GM19468 (cell line): ENCODE measurements around the gene CNTNAP2.

ENCODE experiments used
- ATAC-seq: cut with Tn5 transposase; IDR thresholded peaks from one replicate; pipeline ENCODE4 v1.9.1; 2021; ENCODE audit warnings: mild to moderate bottlenecking, moderate library complexity, moderate number of reproducible peaks; ENCODE audit not compliant: unreplicated experiment; ENCODE audit errors: extremely low read depth

Gene CNTNAP2

GRCh38 chr7:147265528-147265927 is 1148.9 kb downstream of the CNTNAP2 start:
- ATAC-seq = no peak

GRCh38 chr7:147276106-147276505 is 1159.5 kb downstream of the CNTNAP2 start:
- ATAC-seq = no peak

DNA sequence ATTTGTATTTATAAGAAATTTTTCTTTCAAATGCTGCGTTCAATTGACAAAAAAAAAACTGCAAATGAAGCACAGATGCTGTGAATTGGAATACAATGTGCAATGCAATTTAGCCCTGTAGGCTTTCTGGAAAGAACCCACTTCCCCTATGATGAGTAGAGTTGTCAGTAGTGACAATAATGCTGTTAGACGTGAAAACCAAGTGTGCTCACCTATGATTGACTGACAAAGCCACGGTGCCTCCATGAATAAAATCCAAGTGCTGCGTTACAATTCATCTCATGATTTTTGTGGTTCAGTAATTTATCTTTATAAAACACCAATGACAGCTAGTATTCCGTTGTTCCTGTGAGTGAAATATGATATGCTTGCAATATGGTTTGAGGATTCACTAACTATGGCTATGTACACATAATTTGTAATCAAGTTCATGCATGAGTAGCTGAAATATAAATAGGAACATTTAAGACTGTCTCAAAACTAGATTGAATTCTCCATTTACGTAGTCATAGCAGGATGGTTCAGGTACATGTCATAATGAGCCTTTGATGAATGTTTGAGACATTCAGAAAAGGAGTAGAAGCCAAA is 1160.3 kb downstream of the CNTNAP2 start:
- no peak for ATAC-seq

- no peak for ATAC-seq
Observed at GRCh38 chr7:147279514-147279913, 1162.9 kb downstream of the CNTNAP2 start.

DNA sequence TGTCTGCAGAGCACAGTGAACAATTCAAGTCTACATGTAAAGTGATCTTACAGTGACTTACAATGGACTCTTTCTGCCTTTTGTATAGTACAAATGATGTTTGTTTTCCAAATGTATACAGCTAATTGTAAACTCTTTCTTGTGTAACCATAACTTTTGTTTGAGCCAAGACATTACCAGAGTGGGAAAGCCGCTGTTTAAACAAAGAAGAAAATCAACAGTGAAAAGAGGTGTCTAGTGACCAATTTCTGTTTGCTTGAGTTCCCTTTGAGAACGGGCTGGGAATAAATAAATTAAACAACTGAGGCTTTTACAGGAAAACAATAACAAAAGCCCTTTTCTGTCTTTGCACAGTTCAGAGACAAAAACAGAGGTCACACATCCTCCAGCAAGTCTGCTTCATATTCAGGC is 1163.4 kb downstream of the CNTNAP2 start:
- ATAC-seq = no peak

DNA sequence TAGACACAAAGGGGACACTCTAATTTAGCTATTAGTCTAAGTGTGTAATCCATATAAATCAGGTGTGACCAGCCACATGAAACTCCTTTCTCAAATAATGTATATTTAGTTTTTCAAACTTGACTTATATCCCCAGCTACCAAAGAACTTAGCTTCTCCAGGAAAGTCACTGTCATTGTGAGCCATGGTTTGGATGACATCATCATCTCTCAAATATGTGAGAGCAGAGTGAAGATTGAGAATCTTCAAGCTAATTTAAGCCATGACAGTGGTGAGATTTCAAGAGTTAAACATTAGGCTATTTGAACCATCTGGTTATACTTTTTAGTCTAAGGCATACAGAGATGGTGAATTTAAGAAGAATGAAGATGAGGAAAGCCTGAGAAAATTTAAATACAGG is 1165.6 kb downstream of the CNTNAP2 start:
- no peak for ATAC-seq

- no peak for ATAC-seq
Observed at GRCh38 chr7:147296201-147296600, 1179.6 kb downstream of the CNTNAP2 start.

- no peak for ATAC-seq
Observed at GRCh38 chr7:147296986-147297385, 1180.4 kb downstream of the CNTNAP2 start.

GRCh38 chr7:147298611-147299043 is 1182.0 kb downstream of the CNTNAP2 start:
- no peak for ATAC-seq

GRCh38 chr7:147300293-147300692 is 1183.7 kb downstream of the CNTNAP2 start:
- ATAC-seq = no peak

- ATAC-seq = no peak
Observed at GRCh38 chr7:147304376-147304775, 1187.8 kb downstream of the CNTNAP2 start.

DNA sequence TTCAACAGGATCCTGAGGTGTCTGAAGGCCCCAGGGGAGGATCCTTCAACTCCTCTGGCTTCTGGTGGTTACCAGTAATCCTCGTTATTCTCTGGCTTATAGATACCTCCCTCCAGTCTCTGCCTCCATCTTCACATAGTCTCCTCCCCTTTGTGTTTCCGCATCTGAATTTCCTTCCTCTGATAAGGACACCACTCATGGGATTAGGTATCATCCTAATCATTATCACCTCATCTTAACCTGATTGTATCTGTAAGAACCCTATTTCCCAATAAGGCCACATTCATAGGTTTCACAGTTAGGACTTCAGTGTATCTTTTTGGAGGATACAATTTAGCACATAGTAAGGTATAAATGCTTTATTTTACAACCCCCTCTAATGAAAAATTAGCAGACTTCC is 1189.2 kb downstream of the CNTNAP2 start:
- no peak for ATAC-seq

- ATAC-seq = no peak
Observed at GRCh38 chr7:147308539-147308938, 1191.9 kb downstream of the CNTNAP2 start.

GRCh38 chr7:147311336-147311735 is 1194.7 kb downstream of the CNTNAP2 start:
- ATAC-seq = no peak

GRCh38 chr7:147321504-147321903 is 1204.9 kb downstream of the CNTNAP2 start:
- ATAC-seq = no peak

DNA sequence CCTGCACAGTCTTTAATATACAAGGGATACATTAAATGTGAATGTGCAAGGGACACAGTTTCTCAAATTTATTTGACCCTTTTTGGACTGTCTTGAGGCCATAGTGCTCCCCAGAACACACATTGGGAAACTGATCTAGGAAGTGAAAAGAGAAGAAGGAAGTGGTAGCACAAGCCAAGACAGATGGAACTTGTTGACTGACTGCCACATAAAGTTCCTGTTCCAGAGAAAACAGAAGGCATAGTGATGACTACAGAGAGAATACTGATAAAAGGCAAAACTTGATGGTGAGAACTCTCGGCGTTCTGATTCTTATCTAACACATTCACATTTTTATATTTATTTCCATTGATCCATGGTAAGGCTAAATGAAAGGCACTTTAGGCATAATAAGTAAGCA is 1216.4 kb downstream of the CNTNAP2 start:
- ATAC-seq = no peak

- no peak for ATAC-seq
Observed at GRCh38 chr7:147363101-147363500, 1246.5 kb downstream of the CNTNAP2 start.

DNA sequence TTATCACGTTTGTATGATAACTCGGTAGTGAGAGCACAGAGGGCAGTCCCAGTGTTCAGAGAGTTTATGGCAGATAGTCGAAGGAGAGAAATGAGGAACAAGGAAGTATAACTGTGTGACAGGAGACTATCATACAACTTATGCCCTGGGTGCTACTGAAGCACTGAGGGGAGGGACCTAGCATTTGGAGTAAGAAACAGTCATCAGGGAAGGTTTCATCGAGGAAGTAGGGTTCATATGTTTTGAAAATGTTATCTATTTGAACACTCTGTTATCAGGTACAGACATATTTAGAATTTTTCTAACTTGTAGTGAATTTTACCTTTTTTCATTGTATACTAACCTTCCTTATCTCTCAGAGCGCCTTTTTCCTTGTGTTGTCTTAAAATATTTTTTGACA is 1259.6 kb downstream of the CNTNAP2 start:
- no peak for ATAC-seq

GRCh38 chr7:147380926-147381325 is 1264.3 kb downstream of the CNTNAP2 start:
- no peak for ATAC-seq

DNA sequence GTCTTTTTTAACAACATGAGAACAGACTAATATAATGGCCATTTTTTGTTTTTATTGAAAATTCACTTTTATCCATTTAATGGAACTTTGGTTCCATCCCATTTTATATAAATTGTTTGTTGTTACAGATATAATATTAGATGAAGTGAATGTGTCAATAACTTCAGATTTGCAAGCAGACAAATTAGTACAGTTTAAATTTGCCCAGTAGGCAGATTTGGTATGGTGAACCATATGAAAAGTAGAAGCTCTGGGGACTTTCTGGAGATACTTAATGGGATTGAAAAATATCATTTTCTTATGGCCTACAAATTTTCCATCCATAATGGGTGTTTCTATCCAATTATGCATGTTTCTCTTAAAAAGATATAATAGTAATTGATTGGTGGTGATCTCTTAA is 1277.7 kb downstream of the CNTNAP2 start:
- no peak for ATAC-seq

DNA sequence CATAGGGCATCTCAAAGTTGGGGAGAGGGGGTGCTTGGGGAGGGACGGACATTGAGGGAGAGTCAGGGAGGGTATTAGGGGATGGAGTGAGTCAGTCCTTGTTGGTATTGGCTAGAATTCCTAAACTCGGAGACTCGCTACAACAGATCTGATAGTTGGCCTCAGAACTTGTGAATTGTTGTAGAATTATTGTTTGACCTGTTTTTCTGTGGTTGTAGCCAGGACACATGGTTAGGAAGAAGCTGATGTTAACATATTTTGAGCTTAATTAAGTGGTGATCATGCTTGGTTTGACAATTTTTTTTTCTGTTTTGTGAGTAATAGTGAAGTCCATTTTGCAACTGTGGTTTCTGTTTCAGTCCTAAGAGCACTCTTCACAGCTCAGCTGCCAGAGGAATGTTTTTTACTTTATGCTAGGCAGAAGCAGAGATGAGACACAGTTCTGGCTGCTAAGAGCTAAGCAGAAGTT is 1283.7 kb downstream of the CNTNAP2 start:
- no peak for ATAC-seq

GRCh38 chr7:147400925-147401324 is 1284.3 kb downstream of the CNTNAP2 start:
- no peak for ATAC-seq
